HG03378 (cell line): ENCODE results near the gene HIGD2A.

Source experiments
- ATAC-seq: cut with Tn5 transposase; IDR thresholded peaks from one replicate; pipeline ENCODE4 v1.9.1; 2021; ENCODE audit warnings: mild to moderate bottlenecking, moderate library complexity; ENCODE audit not compliant: unreplicated experiment

The HIGD2A gene

GRCh38 chr5:176415240-176415951, 26.8 kb downstream of the HIGD2A start:
- ATAC-seq = no peak

DNA sequence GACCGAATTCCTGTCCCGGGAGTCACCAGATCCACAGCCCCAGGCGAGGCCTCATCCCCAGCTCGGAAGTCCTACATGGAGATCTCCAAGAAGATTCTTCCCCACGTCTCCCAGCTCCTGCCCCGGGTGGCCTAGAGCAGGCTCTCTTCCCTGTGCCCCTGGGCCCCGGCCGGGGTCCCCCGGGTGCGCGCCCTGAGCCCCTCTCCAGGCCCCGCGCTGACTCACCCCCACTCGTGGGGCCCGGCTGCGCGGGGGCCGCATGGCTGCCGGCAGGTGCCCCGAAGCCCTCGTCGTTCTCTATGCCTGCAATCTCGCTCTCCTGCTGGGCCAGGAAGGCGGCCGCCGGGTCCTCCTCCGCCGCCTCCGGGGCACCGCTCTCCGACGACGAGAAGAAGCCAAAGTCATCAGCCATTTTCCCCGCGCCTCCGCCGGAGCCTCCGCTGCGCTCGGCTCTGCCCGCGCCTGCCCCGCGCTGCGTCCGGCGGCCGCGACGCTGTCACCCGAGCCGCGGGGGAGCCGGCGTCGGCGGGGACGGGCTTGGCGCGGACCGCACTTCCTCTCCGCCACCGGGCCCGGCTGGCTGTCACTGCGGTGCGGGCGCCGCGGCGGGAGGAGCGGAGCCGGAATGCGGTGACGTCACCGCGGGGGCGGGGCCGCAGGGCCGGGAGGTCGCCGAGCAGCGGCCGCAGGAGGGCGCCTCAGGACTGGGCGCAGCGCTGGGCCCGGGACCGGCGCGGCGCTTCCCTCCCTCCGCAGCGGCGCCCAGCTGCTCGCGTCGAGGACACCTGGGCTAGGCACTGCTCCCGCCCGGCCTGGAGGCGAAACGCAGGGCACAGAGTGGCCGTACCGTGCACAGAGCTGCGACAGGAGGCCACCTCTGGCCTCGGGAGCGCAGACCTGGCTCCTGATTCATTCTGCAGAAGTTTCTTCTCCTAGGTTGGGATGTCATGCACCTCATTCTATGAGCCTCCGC, 27.7 kb downstream of the HIGD2A start, which contains the start of gene CLTB:
Gene CLTB, minus strand, starts transcription at position 588 of the 973 bp plus-strand sequence. Its CDS starts 176 bp downstream, at position 412.
- peak; percentile 51 for ATAC-seq

- no peak for ATAC-seq
Measured at GRCh38 chr5:176416965-176417364, 28.4 kb downstream of the HIGD2A start.

GRCh38 chr5:176418251-176418650, 29.7 kb downstream of the HIGD2A start:
- no peak for ATAC-seq

GRCh38 chr5:176420086-176420485, 31.5 kb downstream of the HIGD2A start:
- ATAC-seq = no peak

DNA sequence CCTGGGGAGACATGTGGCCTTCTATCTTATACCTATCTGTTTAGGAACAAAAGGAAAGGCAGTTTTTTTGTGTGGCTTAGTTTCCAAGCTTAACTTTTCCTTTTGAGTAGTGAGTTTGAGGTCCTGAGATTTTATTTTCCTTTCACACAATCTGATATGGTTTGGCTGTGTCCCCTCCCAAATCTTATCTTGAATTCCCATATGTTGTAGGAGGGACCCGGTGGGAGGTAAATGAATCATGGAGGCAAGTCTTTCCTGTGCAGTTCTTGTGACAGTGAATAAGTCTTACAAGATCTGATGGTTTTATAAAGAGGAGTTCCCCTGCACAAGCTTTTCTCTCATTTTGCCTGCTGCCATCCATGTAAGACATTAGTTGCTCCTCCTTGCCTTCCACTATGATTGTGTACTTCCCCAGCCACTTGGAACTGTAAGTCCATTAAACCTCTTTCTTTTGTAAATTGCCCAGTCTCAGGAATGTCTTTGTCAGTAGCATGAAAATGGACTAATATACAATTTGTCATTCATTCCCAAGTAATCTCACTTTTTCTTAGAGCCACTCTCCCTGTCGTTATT, 32.5 kb downstream of the HIGD2A start:
- no peak for ATAC-seq

GRCh38 chr5:176424181-176424580, 35.6 kb downstream of the HIGD2A start:
- no peak for ATAC-seq

GRCh38 chr5:176425138-176425537, 36.6 kb downstream of the HIGD2A start:
- no peak for ATAC-seq

- no peak for ATAC-seq
Measured at GRCh38 chr5:176425791-176426190, 37.2 kb downstream of the HIGD2A start.

DNA sequence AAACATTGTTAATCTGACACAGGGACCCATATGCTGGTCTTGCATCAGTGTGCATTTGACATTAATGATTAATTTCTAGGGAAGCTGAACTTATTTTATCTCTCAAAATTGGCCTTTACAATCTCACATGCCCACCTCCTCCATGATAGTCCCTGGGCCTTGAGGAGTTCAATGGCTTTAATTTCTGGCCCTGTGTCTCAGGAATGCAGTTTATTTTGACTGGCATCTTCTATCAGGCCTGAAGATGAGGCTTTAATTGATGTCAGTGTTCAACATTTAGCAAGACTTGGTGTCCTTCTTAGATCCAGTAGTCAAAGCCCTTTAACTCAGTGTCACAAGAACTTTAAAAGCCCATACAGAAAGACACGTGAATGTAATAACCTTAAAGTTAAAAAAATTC, 38.3 kb downstream of the HIGD2A start:
- ATAC-seq = no peak

GRCh38 chr5:176427971-176428370, 39.4 kb downstream of the HIGD2A start:
- ATAC-seq = no peak

GRCh38 chr5:176429972-176430371, 41.4 kb downstream of the HIGD2A start:
- ATAC-seq = no peak

GRCh38 chr5:176432707-176433106, 44.2 kb downstream of the HIGD2A start:
- ATAC-seq = no peak

- no peak for ATAC-seq
Measured at GRCh38 chr5:176436656-176437055, 48.1 kb downstream of the HIGD2A start.

GRCh38 chr5:176438959-176439757, 50.6 kb downstream of the HIGD2A start:
- ATAC-seq = no peak
